HCT116 (cell line): ENCODE results near the gene UBXN2A. TPM values are rescaled to one million over a fixed set of nuclear protein-coding genes. Genes with fewer than 3 reads are reported as not detected.

Experiments
- ATAC-seq: fragments of 200-7000 bp; cut with Tn5 transposase; 2 replicates; pipeline ENCODE4 v1.9.1; 2020; ENCODE audit warnings: mild to moderate bottlenecking, moderate library complexity
- BruUV-seq: library from RNA; stranded (reverse); fragments of 400-500 nt; replicated peaks from 2 replicates; lab custom pipeline; 2021; lab: Mats Ljungman, UMichigan
- CTCF ChIA-PET: fragments of 300-600 bp; sonication (Branson Sonifier 250); formaldehyde crosslinking; loops from one replicate; lab custom pipeline; 2021; ENCODE audit warnings: antibody characterized with exemption; lab: Charles Lee
- POLR2A ChIA-PET: fragments of 300-600, 350-600 bp; sonication (Branson Sonifier 250); formaldehyde crosslinking; loops from one replicate; lab custom pipeline; 2021; ENCODE audit warnings: antibody characterized with exemption; lab: Charles Lee
- RAD21 ChIA-PET, 2 experiments: fragments of 300-600 bp; sonication (Branson Sonifier 250); formaldehyde crosslinking; loops; one replicate each; lab custom pipeline; 2023; ENCODE audit warnings: low total read pairs in 2 of 2; ENCODE audit not compliant: uncharacterized antibody in 2 of 2, unreplicated experiment in 2 of 2, low non-redundant PET in 1 of 2; lab: Charles Lee
- DNase-seq: peaks from one replicate; pipeline ENCODE4 v3.0.0-alpha.2; 2010; ENCODE audit warnings: low read depth, low spot score
- H2AFZ ChIP-seq: fragments of 200-600 bp; shearing (Covaris generic), sonication (generic); 2 replicates; pipeline ENCODE4 v1.6.1; 2017; ENCODE audit warnings: low read depth, mixed run types, mixed read lengths, antibody characterized with exemption, low read length; ENCODE audit not compliant: poor library complexity, severe bottlenecking
- H3K27ac ChIP-seq: 2 replicates; pipeline ENCODE4 v1.5.1; 2012; ENCODE audit warnings: low read depth, low read length
- H3K27me3 ChIP-seq: fragments of 200-600 bp; sonication (generic); 2 replicates; pipeline ENCODE4 v1.6.1; 2016; ENCODE audit warnings: mixed run types, low read length, mixed read lengths; ENCODE audit not compliant: insufficient read depth
- H3K36me3 ChIP-seq, 2 experiments: fragments of 200-500 bp in 1 of 2; fragments of 200-600 bp in 1 of 2; sonication (Bioruptor generic) in 1 of 2; sonication (generic) in 1 of 2; 2 replicates each; pipeline versions ENCODE4 v1.5.1 to v1.6.1; 2014 to 2016; ENCODE audit warnings: low read length in 2 of 2, inconsistent platforms in 1 of 2, mixed read lengths in 1 of 2, mixed run types in 1 of 2; ENCODE audit not compliant: insufficient read depth in 2 of 2, control insufficient read depth in 1 of 2
- H3K4me1 ChIP-seq, 2 experiments: fragments of 200-600 bp in 1 of 2; sonication (generic) in 1 of 2; 2 replicates each; pipeline versions ENCODE4 v1.5.1 to v1.6.1; 2012 to 2017; ENCODE audit warnings: low read length in 2 of 2, inconsistent platforms in 1 of 2, mild to moderate bottlenecking in 1 of 2, mixed read lengths in 1 of 2, mixed run types in 1 of 2, moderate library complexity in 1 of 2; ENCODE audit not compliant: insufficient read depth in 2 of 2, control insufficient read depth in 1 of 2
- H3K4me2 ChIP-seq: fragments of 200-600 bp; sonication (generic); 2 replicates; pipeline ENCODE4 v1.6.1; 2017; ENCODE audit warnings: mixed run types, low read length, mixed read lengths
- H3K4me3 ChIP-seq, 2 experiments: fragments of 200-600 bp in 1 of 2; sonication (generic) in 1 of 2; replicated peaks in 1 of 2; 2 replicates each; pipeline ENCODE4 v1.5.1; 2011 to 2016; ENCODE audit warnings: low read length in 2 of 2, control low read depth in 1 of 2, low read depth in 1 of 2, mild to moderate bottlenecking in 1 of 2, mixed read lengths in 1 of 2, mixed run types in 1 of 2
- H3K79me2 ChIP-seq: fragments of 200-600 bp; sonication (generic); 2 replicates; pipeline ENCODE4 v1.6.1; 2017; ENCODE audit warnings: mild to moderate bottlenecking, mixed run types, low read length, moderate library complexity, mixed read lengths; ENCODE audit not compliant: insufficient read depth
- H3K9ac ChIP-seq: fragments of 200-600 bp; sonication (generic); 2 replicates; pipeline ENCODE4 v1.6.1; 2016; ENCODE audit warnings: low read length, mixed read lengths
- H3K9me2 ChIP-seq: fragments of 200-600 bp; sonication (generic), shearing (Covaris generic); 2 replicates; pipeline ENCODE4 v1.6.1; 2017; ENCODE audit warnings: mixed run types, mild to moderate bottlenecking, moderate library complexity; ENCODE audit not compliant: insufficient read depth
- H3K9me3 ChIP-seq, 2 experiments: fragments of 200-500 bp in 1 of 2; fragments of 200-600 bp in 1 of 2; sonication (Bioruptor generic) in 1 of 2; sonication (generic) in 1 of 2; 2 replicates each; pipeline ENCODE4 v1.6.1; 2014 to 2017; ENCODE audit warnings: low read length in 2 of 2, mixed read lengths in 2 of 2, inconsistent platforms in 1 of 2, low read depth in 1 of 2, mild to moderate bottlenecking in 1 of 2, mixed run types in 1 of 2, moderate library complexity in 1 of 2; ENCODE audit not compliant: control insufficient read depth in 1 of 2, insufficient read depth in 1 of 2
- H4K20me1 ChIP-seq: fragments of 200-600 bp; sonication (generic), shearing (Covaris generic); 2 replicates; pipeline ENCODE4 v1.6.1; 2017; ENCODE audit warnings: mixed run types, mild to moderate bottlenecking, moderate library complexity; ENCODE audit not compliant: insufficient read depth
- POLR2AphosphoS5 ChIP-seq: IDR thresholded peaks from 2 replicates; pipeline ENCODE4 v1.6.1; 2011; ENCODE audit warnings: mild to moderate bottlenecking, low read depth, low read length, moderate library complexity
- SIN3A ChIP-seq: IDR thresholded peaks from 2 replicates; pipeline ENCODE4 v1.6.1; 2012; ENCODE audit warnings: low read depth
- YY1 ChIP-seq: IDR thresholded peaks from 2 replicates; pipeline ENCODE4 v1.6.1; 2011; ENCODE audit warnings: low read length, low read depth, moderate library complexity, mild to moderate bottlenecking; ENCODE audit not compliant: insufficient replicate concordance; ENCODE audit errors: extremely low read depth
- ZFX ChIP-seq: fragments of 450-650 bp; IDR thresholded peaks from 2 replicates; pipeline ENCODE4 v1.6.1; 2017
- intact Hi-C: fragments of 100-400 bp; cut with micrococcal nuclease; formaldehyde crosslinking; loops from 2 replicates; pipeline ENCODE4 v1.10.0; 2022
- total RNA-seq: library from RNA; stranded (reverse); gene quantifications from one replicate; pipeline ENCODE4 v1.2.1, GENCODE V29; 2021; ENCODE audit not compliant: unreplicated experiment
- TF ChIP-seq, protein P1 (sequence below): IDR thresholded peaks from 2 replicates; pipeline ENCODE4 v1.6.1; 2012

Gene UBXN2A
- total RNA-seq, 1 experiment from 2014 or later, result 14.1 TPM

GRCh38 chr2:24048769-24049484, 108.7 kb downstream of the UBXN2A start:
- Histone ChIP-seq H3K79me2 (peaks cover 20% of the 10 kb centered on the region; the same call in 1 of the 2 replicates), H3K9me3 (no peaks in the 10 kb centered on the region), H2AFZ (peak overlapping the region; percentile 83), H3K4me3 (peak overlapping the region; percentile 64 to 69), H3K4me2 (peak overlapping the region; percentile 90), H4K20me1 (no peaks in the 10 kb centered on the region), H3K4me1 (peaks cover 13 to 30% of the 10 kb centered on the region in 2 experiments), H3K36me3 (no peaks in the 10 kb centered on the region), H3K9me2 (no peaks in the 10 kb centered on the region), H3K27ac (no peak overlapping the region), H3K9ac (peak overlapping the region; percentile 44), H3K27me3 (no peaks in the 10 kb centered on the region)
- TF ChIP-seq, protein P1, sequence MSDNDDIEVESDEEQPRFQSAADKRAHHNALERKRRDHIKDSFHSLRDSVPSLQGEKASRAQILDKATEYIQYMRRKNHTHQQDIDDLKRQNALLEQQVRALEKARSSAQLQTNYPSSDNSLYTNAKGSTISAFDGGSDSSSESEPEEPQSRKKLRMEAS, result peak; percentile 16; the same call in 1 of the 2 replicates
- no peak for TF ChIP-seq SIN3A
- BruUV-seq, result no TSS peak
- CTCF ChIA-PET, result no interaction called here
- intact Hi-C loops, result loop anchor here (2.0 kb wide), 1 partner anchor 74 kb away; the partner anchor contains the start of genes FAM228B and PFN4
- RAD21 ChIA-PET, result no interaction called here
- ATAC-seq (peak; percentile 15), DNase-seq (peak; percentile 6)
- POLR2A ChIA-PET, result interaction anchor here (0.6 to 2.4 kb wide), 5 partner anchors 10 to 852 kb away, joined by 3 to 16 read pairs (median 5); partner anchors contain the start of genes SF3B6 and TP53I3

DNA sequence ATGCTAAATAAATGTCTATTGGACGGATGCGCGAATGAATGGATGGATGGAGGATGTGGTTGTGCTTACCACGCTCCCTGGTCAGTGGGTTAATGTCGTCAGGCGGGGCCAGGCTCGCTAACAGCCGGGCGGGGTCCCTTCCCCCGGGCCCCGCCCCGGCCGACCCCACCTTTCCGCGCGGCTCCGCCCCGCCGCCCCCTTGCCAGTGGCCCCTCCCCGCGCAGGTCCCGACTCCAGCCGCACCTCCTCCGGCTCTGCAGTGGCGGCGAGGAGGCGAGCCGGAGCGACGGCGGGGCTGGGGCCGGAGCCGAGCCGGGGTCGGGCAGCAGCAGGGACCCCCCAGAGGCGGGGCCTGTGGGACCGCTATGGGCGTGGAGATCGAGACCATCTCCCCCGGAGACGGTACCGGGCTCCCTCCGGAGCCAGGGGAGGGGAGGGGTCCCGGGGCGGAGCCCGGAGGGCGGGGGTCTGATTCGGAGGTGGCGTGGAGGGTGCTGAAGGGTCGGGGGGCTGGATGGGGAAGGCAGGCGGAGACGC, 109.3 kb downstream of the UBXN2A start, which contains the start of gene FKBP1B:
FKBP1B (plus strand) TSS at position 257 of the 537 bp plus-strand sequence; CDS start at position 366, 109 bp downstream.
- ChIA-PET RAD21 (no interaction called here), POLR2A (interaction anchor here (0.6 to 2.4 kb wide), 5 partner anchors 9 to 852 kb away, joined by 3 to 16 read pairs (median 5); partner anchors contain the start of genes SF3B6 and TP53I3), CTCF (interaction anchor here (1.0 kb wide), 1 partner anchor 115 kb away, joined by 3 read pairs; no protein-coding TSS in a partner anchor)
- Histone ChIP-seq H4K20me1 (no peaks in the 10 kb centered on the region), H3K9me2 (no peaks in the 10 kb centered on the region), H2AFZ (peak within 1 kb of the TSS; percentile 83), H3K4me1 (peaks cover 13 to 30% of the 10 kb centered on the region in 2 experiments), H3K9ac (peak within 1 kb of the TSS; percentile 44), H3K4me3 (peak within 1 kb of the TSS; percentile 64 to 69), H3K9me3 (no peaks in the 10 kb centered on the region), H3K79me2 (peaks cover 18% of the 10 kb centered on the region; the same call in 1 of the 2 replicates), H3K4me2 (peak within 1 kb of the TSS; percentile 90), H3K27me3 (no peaks in the 10 kb centered on the region), H3K36me3 (no peaks in the 10 kb centered on the region), H3K27ac (no peak within 1 kb of the TSS)
- ATAC-seq, result peak; percentile 69
- no TSS peak for BruUV-seq
- DNase-seq, result peak; percentile 41
- intact Hi-C loops, result loop anchor here (2.0 kb wide), 2 partner anchors 27 to 73 kb away; partner anchors contain the start of genes FAM228B, PFN4 and SF3B6
- TF ChIP-seq SIN3A, result no peak
- no peak for TF ChIP-seq ZFX
- TF ChIP-seq POLR2AphosphoS5, result peak; percentile 78
- TF ChIP-seq YY1, result peak; percentile 56
